Measurements from ENCODE around the gene IRF7.

DNA sequence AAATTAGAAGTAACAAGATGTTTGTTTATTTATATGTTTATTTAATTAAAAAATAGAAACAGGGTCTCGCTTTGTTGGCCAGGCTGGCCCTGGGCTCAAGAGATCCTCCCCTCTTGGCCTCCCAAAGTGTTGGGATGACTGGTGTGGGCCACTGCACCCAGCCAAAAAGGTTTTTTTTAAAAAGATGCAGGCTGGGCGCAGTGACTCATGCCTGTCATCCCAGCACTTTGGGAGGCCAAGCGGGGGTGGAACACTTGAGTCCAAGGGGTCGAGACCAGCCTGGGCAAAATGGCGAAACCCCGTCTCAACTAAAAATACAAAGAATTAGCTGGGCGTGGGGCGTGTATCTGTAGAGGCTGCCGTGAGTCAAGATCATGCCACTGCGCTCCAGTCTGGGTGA, 34.7 kb upstream of the IRF7 start:
- no peak for TF ChIP-seq POLR2A (IDR thresholded peaks at IDR 0.05; ENCODE audit: low read depth)
- TF ChIP-seq, protein P1, sequence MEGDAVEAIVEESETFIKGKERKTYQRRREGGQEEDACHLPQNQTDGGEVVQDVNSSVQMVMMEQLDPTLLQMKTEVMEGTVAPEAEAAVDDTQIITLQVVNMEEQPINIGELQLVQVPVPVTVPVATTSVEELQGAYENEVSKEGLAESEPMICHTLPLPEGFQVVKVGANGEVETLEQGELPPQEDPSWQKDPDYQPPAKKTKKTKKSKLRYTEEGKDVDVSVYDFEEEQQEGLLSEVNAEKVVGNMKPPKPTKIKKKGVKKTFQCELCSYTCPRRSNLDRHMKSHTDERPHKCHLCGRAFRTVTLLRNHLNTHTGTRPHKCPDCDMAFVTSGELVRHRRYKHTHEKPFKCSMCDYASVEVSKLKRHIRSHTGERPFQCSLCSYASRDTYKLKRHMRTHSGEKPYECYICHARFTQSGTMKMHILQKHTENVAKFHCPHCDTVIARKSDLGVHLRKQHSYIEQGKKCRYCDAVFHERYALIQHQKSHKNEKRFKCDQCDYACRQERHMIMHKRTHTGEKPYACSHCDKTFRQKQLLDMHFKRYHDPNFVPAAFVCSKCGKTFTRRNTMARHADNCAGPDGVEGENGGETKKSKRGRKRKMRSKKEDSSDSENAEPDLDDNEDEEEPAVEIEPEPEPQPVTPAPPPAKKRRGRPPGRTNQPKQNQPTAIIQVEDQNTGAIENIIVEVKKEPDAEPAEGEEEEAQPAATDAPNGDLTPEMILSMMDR (IDR thresholded peaks at IDR 0.05), result no peak

Data from esophagus muscularis mucosa (tissue), 3 donors.